Fibroblast of lung (primary cell): ENCODE data around the gene GAD1.

Experiments
- CTCF ChIP-seq, 2 donors: IDR thresholded peaks in 1 of 2; conservative IDR thresholded peaks in 1 of 2; 1 replicate in 1 of 2; 2 replicates in 1 of 2; pipeline ENCODE4 v1.5.1; 2011 to 2012; ENCODE audit warnings: low read length in 2 of 2, control low read depth in 1 of 2, inconsistent platforms in 1 of 2, low read depth in 1 of 2, mild to moderate bottlenecking in 1 of 2
- EZH2 ChIP-seq: IDR thresholded peaks from 2 replicates; pipeline ENCODE4 v1.5.1; 2012; ENCODE audit warnings: low read length, control low read depth, mild to moderate bottlenecking; ENCODE audit errors: missing control alignments

- no peak for TF ChIP-seq CTCF (conservative IDR thresholded peaks at IDR 0.05 in 1 of 2, IDR thresholded peaks at IDR 0.05 in 1 of 2; ENCODE audit: low read depth in 1 of 2, low read length in 2 of 2)
- no peak for TF ChIP-seq EZH2
Observed at GRCh38 chr2:170828533-170828916, 11.8 kb downstream of the GAD1 start.
